Natural killer cell (primary cell): ENCODE data around the gene ADAMTS7. TPM values are rescaled to one million over a fixed set of nuclear protein-coding genes. Genes with fewer than 3 reads are reported as not detected.

Experiments
- ATAC-seq, 3 donors: fragments of 150-1000 bp in 2 of 3; fragments of 200-7000 bp in 1 of 3; cut with Tn5 transposase; 1 replicate in 1 of 3; 2 replicates in 2 of 3; pipeline ENCODE4 v1.10.0; 2021; ENCODE audit warnings: mild to moderate bottlenecking in 2 of 3, moderate library complexity in 2 of 3
- DNase-seq, 2 donors: peaks; one replicate each; pipeline versions ENCODE4 v3.0.0 to v3.0.0-alpha.2; 2013 to 2021; ENCODE audit warnings: mixed read lengths in 1 of 2
- H3K27ac ChIP-seq: one replicate; pipeline ENCODE4 v1.5.1; 2013; ENCODE audit warnings: mild to moderate bottlenecking, low read length
- H3K27me3 ChIP-seq: one replicate; pipeline ENCODE4 v1.6.1; 2013; ENCODE audit warnings: low read length; ENCODE audit not compliant: control insufficient read depth, insufficient read depth
- H3K36me3 ChIP-seq: one replicate; pipeline ENCODE4 v1.6.1; 2013; ENCODE audit warnings: low read length; ENCODE audit not compliant: control insufficient read depth, insufficient read depth
- H3K4me1 ChIP-seq: one replicate; pipeline ENCODE4 v1.6.1; 2013; ENCODE audit warnings: low read length; ENCODE audit not compliant: control insufficient read depth, insufficient read depth
- H3K4me3 ChIP-seq: one replicate; pipeline ENCODE4 v1.5.1; 2013; ENCODE audit warnings: low read length
- H3K9me3 ChIP-seq: one replicate; pipeline ENCODE4 v1.6.1; 2013; ENCODE audit warnings: low read length; ENCODE audit not compliant: control insufficient read depth, insufficient read depth
- H3K27ac Mint-ChIP-seq, 2 donors: one replicate each; pipeline ENCODE4 v1.8.0; 2022; ENCODE audit warnings: mild to moderate bottlenecking in 2 of 2, mixed read lengths in 2 of 2, moderate library complexity in 1 of 2
- H3K27me3 Mint-ChIP-seq, 2 donors: one replicate each; pipeline ENCODE4 v1.8.0; 2022; ENCODE audit warnings: low read depth in 2 of 2, mixed read lengths in 2 of 2
- H3K36me3 Mint-ChIP-seq: one replicate; pipeline ENCODE4 v1.8.0; 2022; ENCODE audit warnings: mixed read lengths
- H3K4me1 Mint-ChIP-seq, 2 donors: one replicate each; pipeline ENCODE4 v1.8.0; 2022; ENCODE audit warnings: mixed read lengths in 2 of 2
- H3K4me3 Mint-ChIP-seq: one replicate; pipeline ENCODE4 v1.8.0; 2022; ENCODE audit warnings: mild to moderate bottlenecking, moderate library complexity, mixed read lengths
- H3K9me3 Mint-ChIP-seq, 2 donors: one replicate each; pipeline ENCODE4 v1.8.0; 2022; ENCODE audit warnings: mixed read lengths in 2 of 2
- WGBS: methylation state at CpG from one replicate; pipeline ENCODE4 v1.1.7; 2013; ENCODE audit warnings: missing lambda C conversion rate; ENCODE audit not compliant: insufficient coverage; 5-methylcytosine and 5-hydroxymethylcytosine counted together
- intact Hi-C: fragments of 100-400 bp; cut with micrococcal nuclease; formaldehyde crosslinking; loops from one replicate; pipeline ENCODE4 v1.14.2; 2022
- total RNA-seq, 4 donors: library from RNA; stranded (reverse); fragments of 120-200 nt in 1 of 4; gene quantifications; one replicate each; pipeline versions ENCODE4 v1.2.3 to v1.2.4, GENCODE V29; 2013 to 2022
- TF ChIP-seq, protein P1 (sequence below): fragments of 200-600 bp; IDR thresholded peaks from one replicate; pipeline ENCODE4 v1.8.0; 2022; ENCODE audit warnings: antibody characterized with exemption

Gene ADAMTS7
- total RNA-seq, 3 donors from 2014 or later (not counting 1 experiment from before 2014, with no cell fraction given) = 0.10 to 0.16 TPM; not detected in 1

DNA sequence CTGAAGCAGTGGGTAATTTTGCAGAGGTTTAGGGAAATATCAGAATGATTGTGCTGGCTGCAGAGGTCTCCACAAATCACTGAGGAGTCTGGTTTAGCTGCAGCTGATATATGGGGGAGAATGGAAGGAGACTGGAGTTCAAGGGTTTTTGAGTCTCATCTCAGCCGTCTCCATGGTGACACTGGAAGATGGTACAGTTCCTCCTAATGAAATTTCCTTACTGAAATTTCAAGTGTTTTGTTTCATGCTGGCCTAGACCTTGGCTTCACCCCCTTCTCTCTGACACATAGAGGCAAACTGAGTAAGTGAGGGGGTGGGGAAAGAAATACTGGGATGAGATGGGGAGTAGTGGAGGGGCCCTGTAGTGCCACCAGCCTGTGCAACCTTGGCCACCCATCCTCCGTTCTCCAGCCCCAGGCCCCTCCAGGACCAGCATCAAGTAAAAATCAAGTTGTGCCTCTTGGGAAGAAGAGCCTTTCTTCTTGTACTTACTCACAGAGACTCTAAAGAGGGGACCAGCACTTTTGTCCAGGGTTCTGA, 43.6 kb upstream of the ADAMTS7 start:
- peaks cover 0 to 3% of the 10 kb centered on the region in 2 donors for H3K27me3 Mint-ChIP-seq

DNA sequence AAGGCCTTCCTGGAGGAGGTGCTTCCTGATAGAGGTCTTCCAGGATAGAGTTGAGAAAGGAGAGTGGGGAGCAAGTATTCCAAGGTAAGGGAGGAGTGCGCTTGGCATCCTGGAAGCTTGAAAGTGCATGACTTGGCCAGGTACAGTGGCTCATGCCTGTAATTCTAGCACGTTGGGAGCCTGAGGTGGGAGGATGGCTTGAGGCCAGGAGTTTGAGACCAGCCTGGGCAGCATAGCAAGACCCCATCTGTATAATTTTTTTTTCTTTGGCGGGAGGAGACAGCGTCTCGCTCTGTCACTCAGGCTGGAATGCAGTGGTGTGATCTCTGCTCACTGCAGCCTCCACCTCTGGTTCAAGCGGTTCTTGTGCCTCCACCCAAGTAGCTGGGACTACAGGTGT, 42.2 kb upstream of the ADAMTS7 start:
- ATAC-seq = no peak
- no peak overlapping the region for H3K4me3 Mint-ChIP-seq
- Histone ChIP-seq H3K27ac (no peak overlapping the region), H3K4me1 (no peaks in the 10 kb centered on the region), H3K9me3 (no peaks in the 10 kb centered on the region), H3K27me3 (no peaks in the 10 kb centered on the region), H3K4me3 (no peak overlapping the region), H3K36me3 (no peaks in the 10 kb centered on the region)
- H3K9me3 Mint-ChIP-seq = no peaks in the 10 kb centered on the region
- TF ChIP-seq, protein P1, sequence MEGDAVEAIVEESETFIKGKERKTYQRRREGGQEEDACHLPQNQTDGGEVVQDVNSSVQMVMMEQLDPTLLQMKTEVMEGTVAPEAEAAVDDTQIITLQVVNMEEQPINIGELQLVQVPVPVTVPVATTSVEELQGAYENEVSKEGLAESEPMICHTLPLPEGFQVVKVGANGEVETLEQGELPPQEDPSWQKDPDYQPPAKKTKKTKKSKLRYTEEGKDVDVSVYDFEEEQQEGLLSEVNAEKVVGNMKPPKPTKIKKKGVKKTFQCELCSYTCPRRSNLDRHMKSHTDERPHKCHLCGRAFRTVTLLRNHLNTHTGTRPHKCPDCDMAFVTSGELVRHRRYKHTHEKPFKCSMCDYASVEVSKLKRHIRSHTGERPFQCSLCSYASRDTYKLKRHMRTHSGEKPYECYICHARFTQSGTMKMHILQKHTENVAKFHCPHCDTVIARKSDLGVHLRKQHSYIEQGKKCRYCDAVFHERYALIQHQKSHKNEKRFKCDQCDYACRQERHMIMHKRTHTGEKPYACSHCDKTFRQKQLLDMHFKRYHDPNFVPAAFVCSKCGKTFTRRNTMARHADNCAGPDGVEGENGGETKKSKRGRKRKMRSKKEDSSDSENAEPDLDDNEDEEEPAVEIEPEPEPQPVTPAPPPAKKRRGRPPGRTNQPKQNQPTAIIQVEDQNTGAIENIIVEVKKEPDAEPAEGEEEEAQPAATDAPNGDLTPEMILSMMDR = no peak
- no peak overlapping the region for H3K27ac Mint-ChIP-seq
- H3K36me3 Mint-ChIP-seq = no peaks in the 10 kb centered on the region
- intact Hi-C loops = loop anchor here (10.0 kb wide), 1 partner anchor 331 kb away; no protein-coding TSS in a partner anchor
- no peak for DNase-seq
- no peaks in the 10 kb centered on the region for H3K4me1 Mint-ChIP-seq
- WGBS = 92% methylated on average over 6 of the region's 6 CpGs
- H3K27me3 Mint-ChIP-seq = peaks cover 0 to 3% of the 10 kb centered on the region in 2 donors

More for the DNA sequence above, 43.6 kb upstream of the ADAMTS7 start:
- H3K27me3 ChIP-seq = no peaks in the 10 kb centered on the region
- no peaks in the 10 kb centered on the region for H3K9me3 ChIP-seq
- H3K4me1 ChIP-seq = peaks cover 2% of the 10 kb centered on the region
- Mint-ChIP-seq H3K4me1 (peaks cover 1 to 2% of the 10 kb centered on the region in 2 donors), H3K27ac (no peak overlapping the region), H3K4me3 (no peak overlapping the region), H3K36me3 (no peaks in the 10 kb centered on the region), H3K9me3 (no peaks in the 10 kb centered on the region)
- 100% methylated on average over 2 of the region's 2 CpGs for WGBS
- intact Hi-C loops = loop anchor here (10.0 kb wide), 1 partner anchor 330 kb away; no protein-coding TSS in a partner anchor
- DNase-seq (no peak), ATAC-seq (no peak)
- H3K36me3 ChIP-seq = no peaks in the 10 kb centered on the region
- TF ChIP-seq, protein P1 = no peak
- no peak overlapping the region for H3K4me3 ChIP-seq
- no peak overlapping the region for H3K27ac ChIP-seq

DNA sequence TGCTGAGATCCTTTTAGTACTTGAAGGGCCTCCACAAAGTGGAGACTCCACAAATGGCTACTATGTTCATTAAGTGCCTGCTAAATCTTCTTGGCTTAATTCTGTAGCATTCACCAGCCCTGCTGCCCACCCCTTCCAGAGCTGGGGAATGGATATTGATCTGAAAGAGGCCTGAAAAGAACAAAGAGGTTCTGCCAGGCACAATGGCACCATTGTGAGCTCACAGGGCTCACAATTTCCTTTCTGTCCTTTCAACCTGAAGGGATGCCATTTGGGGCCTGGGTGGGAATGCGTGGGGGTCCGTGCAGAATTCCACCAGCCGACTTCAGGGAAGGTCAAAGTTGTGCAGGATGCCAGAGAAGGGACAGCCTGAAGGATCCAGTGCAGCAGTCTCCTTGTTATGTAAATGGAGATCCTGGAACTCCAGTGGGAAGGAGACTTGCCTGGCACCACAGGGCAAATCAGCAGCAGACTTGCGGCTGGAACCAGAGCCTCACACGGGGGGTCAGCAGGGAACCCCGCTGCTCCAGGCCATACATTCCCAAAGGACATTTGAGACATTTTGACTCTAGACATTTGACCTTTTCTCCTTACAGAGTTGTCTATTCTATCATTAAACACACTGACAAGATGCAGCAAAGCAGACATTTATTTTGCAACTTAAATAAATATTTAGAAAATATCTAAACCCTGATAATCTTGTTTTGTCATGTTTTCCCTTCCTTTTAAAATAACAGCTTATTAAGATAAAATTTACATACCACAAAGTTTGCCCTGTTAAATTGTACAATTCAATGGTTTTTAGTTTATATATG, 39.9 kb upstream of the ADAMTS7 start:
- Mint-ChIP-seq H3K4me1 (no peaks in the 10 kb centered on the region), H3K27ac (no peak overlapping the region)
- WGBS = 86% methylated on average over 6 of the region's 6 CpGs

More for the DNA sequence above, 39.9 kb upstream of the ADAMTS7 start:
- Mint-ChIP-seq H3K27me3 (peaks cover 0 to 3% of the 10 kb centered on the region in 2 donors), H3K36me3 (no peaks in the 10 kb centered on the region), H3K4me3 (no peak overlapping the region), H3K9me3 (no peaks in the 10 kb centered on the region)
- TF ChIP-seq, protein P1 = no peak
- H3K27ac ChIP-seq = no peak overlapping the region
- no peaks in the 10 kb centered on the region for H3K9me3 ChIP-seq
- H3K36me3 ChIP-seq = no peaks in the 10 kb centered on the region
- no peaks in the 10 kb centered on the region for H3K27me3 ChIP-seq
- intact Hi-C loops = loop anchor here (10.0 kb wide), 1 partner anchor 334 kb away; no protein-coding TSS in a partner anchor
- no peak overlapping the region for H3K4me3 ChIP-seq
- no peaks in the 10 kb centered on the region for H3K4me1 ChIP-seq
- ATAC-seq = no peak
- DNase-seq = no peak
